Endothelial cell of umbilical vein (primary cell): ENCODE measurements around the gene TMEM95. TPM values are rescaled to one million over a fixed set of nuclear protein-coding genes. Genes with fewer than 3 reads are reported as not detected.
A peak's percentile ranks its signal among the peaks of the same experiment; 100 is the strongest.

Experiments used
- BruUV-seq: library from RNA; stranded (reverse); fragments of 400-500 nt; replicated peaks from 2 replicates; lab custom pipeline; 2021; lab: Mats Ljungman, UMichigan
- CTCF ChIA-PET: fragments of 300-600, 350-600 bp; sonication (Branson Sonifier 250); formaldehyde crosslinking; loops from one replicate; lab custom pipeline; 2021; ENCODE audit warnings: antibody characterized with exemption, inconsistent platforms; lab: Charles Lee
- POLR2A ChIA-PET: fragments of 300-600, 350-600 bp; sonication (Branson Sonifier 250); formaldehyde crosslinking; loops from one replicate; lab custom pipeline; 2021; ENCODE audit warnings: antibody characterized with exemption, inconsistent platforms; lab: Charles Lee
- DNase-seq: peaks from one replicate; pipeline ENCODE4 v3.0.0-alpha.2; 2011; ENCODE audit warnings: low read depth, low spot score
- FAIRE-seq: peaks from 2 replicates; lab custom pipeline; 2011; peaks lifted over from hg19 to GRCh38; lab: Jason Lieb, UNC
- H2AFZ ChIP-seq: 2 replicates; pipeline ENCODE4 v1.6.0; 2012; ENCODE audit warnings: low read depth, low read length, control low read depth, inconsistent platforms
- H3K27ac ChIP-seq: 2 replicates; pipeline ENCODE4 v1.5.1; 2011; ENCODE audit warnings: low read depth, mild to moderate bottlenecking, control low read depth, low read length, moderate library complexity; ENCODE audit not compliant: insufficient read depth
- H3K27me3 ChIP-seq, 2 experiments: 2 replicates each; pipeline versions ENCODE4 v1.6.0 to v1.6.1; 2011; ENCODE audit warnings: low read length in 2 of 2, mixed read lengths in 1 of 2; ENCODE audit not compliant: control insufficient read depth in 2 of 2, insufficient read depth in 2 of 2
- H3K36me3 ChIP-seq, 2 experiments: 2 replicates in 1 of 2; 3 replicates in 1 of 2; pipeline ENCODE4 v1.5.1; 2011; ENCODE audit warnings: low read length in 2 of 2, mild to moderate bottlenecking in 1 of 2, moderate library complexity in 1 of 2; ENCODE audit not compliant: control insufficient read depth in 2 of 2, insufficient read depth in 2 of 2; ENCODE audit errors: extremely low read depth in 1 of 2
- H3K4me1 ChIP-seq: 3 replicates; pipeline ENCODE4 v1.5.1; 2011; ENCODE audit warnings: mild to moderate bottlenecking, low read length; ENCODE audit not compliant: control insufficient read depth, insufficient read depth; ENCODE audit errors: extremely low read depth
- H3K4me2 ChIP-seq: 2 replicates; pipeline ENCODE4 v1.6.1; 2011; ENCODE audit warnings: low read length, control low read depth, mixed read lengths; ENCODE audit not compliant: insufficient read depth
- H3K4me3 ChIP-seq, 3 experiments: fragments of 200-600 bp in 1 of 3; sonication (generic), shearing (Covaris generic) in 1 of 3; replicated peaks in 1 of 3; 2 replicates each; pipeline ENCODE4 v1.5.1; 2011 to 2016; ENCODE audit warnings: control low read depth in 3 of 3, low read length in 3 of 3, mild to moderate bottlenecking in 2 of 3, inconsistent platforms in 1 of 3, low read depth in 1 of 3, moderate library complexity in 1 of 3; ENCODE audit not compliant: insufficient read depth in 1 of 3
- H3K79me2 ChIP-seq: 2 replicates; pipeline ENCODE4 v1.6.0; 2012; ENCODE audit warnings: low read length, inconsistent platforms; ENCODE audit not compliant: control insufficient read depth, insufficient read depth
- H3K9ac ChIP-seq: replicated peaks from 2 replicates; pipeline ENCODE3; 2011; ENCODE audit warnings: low read length, control low read depth; ENCODE audit not compliant: insufficient read depth; ENCODE audit errors: extremely low read depth
- H3K9me1 ChIP-seq: replicated peaks from 3 replicates; pipeline ENCODE4 v1.6.0; 2011; ENCODE audit warnings: mild to moderate bottlenecking, low read length; ENCODE audit not compliant: control insufficient read depth, insufficient read depth; ENCODE audit errors: extremely low read depth
- H3K9me3 ChIP-seq: replicated peaks from 2 replicates; pipeline ENCODE4 v1.5.1; 2012; ENCODE audit warnings: low read length, inconsistent platforms; ENCODE audit not compliant: control insufficient read depth, insufficient read depth
- H4K20me1 ChIP-seq: replicated peaks from 2 replicates; pipeline ENCODE3; 2011; ENCODE audit warnings: mild to moderate bottlenecking, low read length; ENCODE audit not compliant: control insufficient read depth, insufficient read depth; ENCODE audit errors: extremely low read depth
- CTCF ChIP-seq, 2 donors: IDR thresholded peaks; 1 replicate in 1 of 2; 2 replicates in 1 of 2; pipeline ENCODE4 v1.5.1; 2011; ENCODE audit warnings: low read length in 2 of 2, mild to moderate bottlenecking in 2 of 2, moderate library complexity in 2 of 2, control low read depth in 1 of 2, inconsistent platforms in 1 of 2, low read depth in 1 of 2; ENCODE audit not compliant: insufficient read depth in 1 of 2; ENCODE audit errors: extremely low read depth in 1 of 2
- EZH2 ChIP-seq: IDR thresholded peaks from 2 replicates; pipeline ENCODE4 v1.6.1; 2012; ENCODE audit warnings: borderline replicate concordance, low read depth, mild to moderate bottlenecking, moderate library complexity, low read length, inconsistent platforms; ENCODE audit not compliant: severe bottlenecking
- FOS ChIP-seq: IDR thresholded peaks from 2 replicates; pipeline ENCODE4 v1.6.1; 2011; ENCODE audit warnings: mild to moderate bottlenecking, low read length, moderate library complexity, borderline replicate concordance; ENCODE audit not compliant: insufficient read depth
- GATA2 ChIP-seq: IDR thresholded peaks from 2 replicates; pipeline ENCODE4 v1.7.0; 2011; ENCODE audit warnings: low read depth, mild to moderate bottlenecking, moderate library complexity, mixed read lengths, low read length; ENCODE audit not compliant: insufficient read length, insufficient read depth
- JUN ChIP-seq: IDR thresholded peaks from 2 replicates; pipeline ENCODE4 v1.6.1; 2011; ENCODE audit warnings: borderline replicate concordance, low read depth; ENCODE audit not compliant: insufficient read length, insufficient read depth
- MAX ChIP-seq: IDR thresholded peaks from 2 replicates; pipeline ENCODE4 v1.6.1; 2011; ENCODE audit not compliant: insufficient read depth, insufficient read length
- MYC ChIP-seq: IDR thresholded peaks from one replicate; pipeline ENCODE4 v1.6.1; 2011; ENCODE audit warnings: mild to moderate bottlenecking, low read depth, low read length
- POLR2A ChIP-seq: IDR thresholded peaks from 2 replicates; pipeline ENCODE4 v1.6.1; 2012; ENCODE audit warnings: low read depth, mild to moderate bottlenecking, control low read depth, low read length
- POLR2AphosphoS5 ChIP-seq: IDR thresholded peaks from 2 replicates; pipeline ENCODE4 v1.6.1; 2012; ENCODE audit warnings: low read depth, mild to moderate bottlenecking, control low read depth, low read length, moderate library complexity; ENCODE audit not compliant: insufficient read depth
- dilution Hi-C: fragments of 300-500 bp; cut with MboI; formaldehyde crosslinking; loops from one replicate; pipeline ENCODE4 v1.15.0; 2019; ENCODE audit warnings: low sequenced_read_pairs; ENCODE audit not compliant: extremely low pct_ligation_motif_present
- intact Hi-C: fragments of 100-400 bp; cut with micrococcal nuclease; formaldehyde crosslinking; loops from one replicate; pipeline ENCODE4 v1.10.0; 2022
- polyA plus RNA-seq, 4 experiments: library from polyadenylated mRNA; depleted of rRNA in 3 of 4; stranded (reverse) in 3 of 4; unstranded in 1 of 4; fragments of >200 nt; gene quantifications; 2 replicates each; pipeline versions ENCODE4 v1.2.1 to v1.2.3, GENCODE V29; 2011 to 2012; ENCODE audit warnings: missing spikeins in 1 of 4
- total RNA-seq: library from RNA; stranded (reverse); gene quantifications from 2 replicates; pipeline ENCODE4 v1.2.3, GENCODE V29; 2021

Gene TMEM95
- total and polyA plus RNA-seq, 2 donors (not counting 3 experiments of a cell fraction or from before 2014, with no cell fraction given) = not detected

- DNase-seq (peak; percentile 99), FAIRE-seq (peak; percentile 99)
- TF ChIP-seq MYC (peak; percentile 1), JUN (no peak), EZH2 (no peak), POLR2A (no peak), POLR2AphosphoS5 (no peak), GATA2 (no peak), FOS (no peak), CTCF (IDR thresholded peaks at IDR 0.05; ENCODE audit: extremely low read depth in 1 of 2, insufficient read depth in 1 of 2, low read depth in 1 of 2, low read length in 2 of 2) (peak in 1 of 2 donors; percentile 6), MAX (peak; percentile 38)
- no TSS peak for BruUV-seq
- Histone ChIP-seq H2AFZ (peak overlapping the region; percentile 97), H3K27me3 (peaks cover 0 to 2% of the 10 kb centered on the region in 2 experiments), H3K9me1 (no peaks in the 10 kb centered on the region), H3K9ac (peak overlapping the region; percentile 46), H3K4me3 (peak overlapping the region; percentile 80 to 86 (median 81)), H3K9me3 (no peaks in the 10 kb centered on the region), H3K27ac (peak overlapping the region; percentile 71), H3K79me2 (peaks cover 10% of the 10 kb centered on the region), H3K4me2 (peak overlapping the region; percentile 95), H3K4me1 (peaks cover 10% of the 10 kb centered on the region), H4K20me1 (no peaks in the 10 kb centered on the region), H3K36me3 (peaks cover 0 to 6% of the 10 kb centered on the region in 2 experiments)
- dilution Hi-C loops (no loop called here), intact Hi-C loops (loop anchor here (1.0 kb wide), 2 partner anchors 14 to 49 kb away; partner anchors contain the start of gene GPS2)
- ChIA-PET CTCF (interaction anchor here (0.6 to 1.9 kb wide), 23 partner anchors 9 to 284 kb away, joined by 3 to 13 read pairs (median 4); partner anchors contain the start of genes GPS2, SLC2A4 and TMEM256), POLR2A (interaction anchor here (0.5 to 1.7 kb wide), 10 partner anchors 13 to 153 kb away, joined by 3 to 5 read pairs (median 4); partner anchors contain the start of genes GPS2, SLC2A4 and TMEM256)
Measured at GRCh38 chr17:7329374-7329996, 25.5 kb upstream of the TMEM95 start.
